ENCODE results near the gene KDM1B.

The KDM1B gene

GRCh38 chr6:18247002-18247401 is 91.8 kb downstream of the KDM1B start:
- Mint-ChIP-seq H3K9me3 (no peaks in the 10 kb centered on the region), H3K4me3 (no peak overlapping the region), H3K27ac (peak overlapping the region; percentile 66), H3K4me1 (no peaks in the 10 kb centered on the region), H3K27me3 (ENCODE audit: low read depth, poor library complexity) (no peaks in the 10 kb centered on the region), H3K36me3 (ENCODE audit: low read depth) (peaks cover 92% of the 10 kb centered on the region)
- DNase-seq: no peak
- no peak for TF ChIP-seq CTCF (IDR thresholded peaks at IDR 0.05)

GRCh38 chr6:18248698-18249097 is 93.5 kb downstream of the KDM1B start:
- peaks cover 8% of the 10 kb centered on the region for H3K4me1 Mint-ChIP-seq
- H3K4me3 Mint-ChIP-seq: no peak overlapping the region
- no peak for DNase-seq
- peaks cover 86% of the 10 kb centered on the region for H3K36me3 Mint-ChIP-seq (ENCODE audit: low read depth)
- H3K27me3 Mint-ChIP-seq (ENCODE audit: low read depth, poor library complexity): no peaks in the 10 kb centered on the region
- no peak overlapping the region for H3K27ac Mint-ChIP-seq
- TF ChIP-seq CTCF (IDR thresholded peaks at IDR 0.05): no peak
- no peaks in the 10 kb centered on the region for H3K9me3 Mint-ChIP-seq

GRCh38 chr6:18249271-18249670 is 94.0 kb downstream of the KDM1B start:
- Mint-ChIP-seq H3K4me3 (no peak overlapping the region), H3K27me3 (ENCODE audit: low read depth, poor library complexity) (no peaks in the 10 kb centered on the region), H3K27ac (no peak overlapping the region), H3K4me1 (peaks cover 8% of the 10 kb centered on the region), H3K36me3 (ENCODE audit: low read depth) (peaks cover 80% of the 10 kb centered on the region), H3K9me3 (no peaks in the 10 kb centered on the region)
- no peak for DNase-seq
- TF ChIP-seq CTCF (IDR thresholded peaks at IDR 0.05): no peak

- no peak for DNase-seq
- Mint-ChIP-seq H3K4me1 (peaks cover 17% of the 10 kb centered on the region), H3K9me3 (no peaks in the 10 kb centered on the region), H3K4me3 (no peak overlapping the region), H3K27ac (no peak overlapping the region), H3K27me3 (ENCODE audit: low read depth, poor library complexity) (no peaks in the 10 kb centered on the region), H3K36me3 (ENCODE audit: low read depth) (peaks cover 76% of the 10 kb centered on the region)
- no peak for TF ChIP-seq CTCF (IDR thresholded peaks at IDR 0.05)
These were observed 98.4 kb downstream of the KDM1B start for GRCh38 chr6:18253635-18254034.

- H3K4me1 Mint-ChIP-seq: peaks cover 17% of the 10 kb centered on the region
- TF ChIP-seq CTCF (IDR thresholded peaks at IDR 0.05): no peak
These were observed 99.6 kb downstream of the KDM1B start for GRCh38 chr6:18254793-18255192.

GRCh38 chr6:18259675-18260447 is 104.6 kb downstream of the KDM1B start:
- TF ChIP-seq CTCF (IDR thresholded peaks at IDR 0.05): no peak
- peak overlapping the region; percentile 97 for H3K4me3 Mint-ChIP-seq
- peaks cover 69% of the 10 kb centered on the region for H3K36me3 Mint-ChIP-seq (ENCODE audit: low read depth)
- H3K27ac Mint-ChIP-seq: peak overlapping the region; percentile 95
- peaks cover 49% of the 10 kb centered on the region for H3K4me1 Mint-ChIP-seq
- DNase-seq: no peak
- no peaks in the 10 kb centered on the region for H3K9me3 Mint-ChIP-seq
- H3K27me3 Mint-ChIP-seq (ENCODE audit: low read depth, poor library complexity): no peaks in the 10 kb centered on the region

More at GRCh38 chr6:18254793-18255192, 99.6 kb downstream of the KDM1B start:
- Mint-ChIP-seq H3K9me3 (no peaks in the 10 kb centered on the region), H3K27me3 (ENCODE audit: low read depth, poor library complexity) (no peaks in the 10 kb centered on the region), H3K4me3 (no peak overlapping the region), H3K27ac (peak overlapping the region; percentile 56), H3K36me3 (ENCODE audit: low read depth) (peaks cover 74% of the 10 kb centered on the region)
- DNase-seq: no peak

Data from nephron progenitor cell (in vitro differentiated cells).